Upper lobe of left lung (tissue), 6 donors: ENCODE measurements around the gene SLC25A52. TPM values are rescaled to one million over a fixed set of nuclear protein-coding genes. Genes with fewer than 3 reads are reported as not detected.
"Not testable (repeated sequence)": the region's sequence is repeated elsewhere in the genome, so short reads cannot be mapped to it uniquely, and the experiment has no call there.

Source experiments
- ATAC-seq, 2 donors: fragments of 200-7000 bp; cut with Tn5 transposase; one replicate each; pipeline ENCODE4 v1.9.1; 2022; ENCODE audit warnings: mild to moderate bottlenecking in 2 of 2, moderate library complexity in 2 of 2; ENCODE audit not compliant: low FRiP score in 2 of 2
- DNase-seq, 2 donors: peaks; one replicate each; pipeline ENCODE4 v3.0.0-alpha.2; 2019 to 2020
- H3K27ac ChIP-seq, 4 donors: fragments of 200-600 bp; sonication (generic); one replicate each; pipeline ENCODE4 v1.5.1; 2016 to 2019
- H3K27me3 ChIP-seq, 4 donors: fragments of 200-600 bp; sonication (generic); one replicate each; pipeline ENCODE4 v1.5.1; 2017 to 2019
- H3K36me3 ChIP-seq, 4 donors: fragments of 200-600 bp; sonication (generic); one replicate each; pipeline ENCODE4 v1.5.1; 2016 to 2019
- H3K4me1 ChIP-seq, 4 donors: fragments of 200-600 bp; sonication (generic); one replicate each; pipeline ENCODE4 v1.5.1; 2018 to 2019
- H3K4me3 ChIP-seq, 4 donors: fragments of 200-600 bp; sonication (generic); one replicate each; pipeline ENCODE4 v1.5.1; 2017 to 2019; ENCODE audit warnings: mild to moderate bottlenecking in 2 of 4, moderate library complexity in 1 of 4
- H3K9me3 ChIP-seq, 4 donors: fragments of 200-600 bp; sonication (generic); one replicate each; pipeline ENCODE4 v1.5.1; 2018 to 2019
- CTCF ChIP-seq, 6 experiments: fragments of 450-650 bp in 4 of 6; fragments of 200-600 bp in 2 of 6; sonication (generic) in 2 of 6; IDR thresholded peaks; one replicate each; pipeline ENCODE4 v1.5.1; 2016 to 2019; ENCODE audit warnings: antibody characterized with exemption in 6 of 6
- EP300 ChIP-seq, 4 donors: sonication (generic); formaldehyde crosslinking; IDR thresholded peaks; one replicate each; pipeline ENCODE4 v1.5.1; 2017; ENCODE audit warnings: antibody characterized with exemption in 4 of 4, control low read depth in 2 of 4
- POLR2A ChIP-seq, 4 donors: fragments of 450-650 bp; IDR thresholded peaks; one replicate each; pipeline ENCODE4 v1.5.1; 2016 to 2017; ENCODE audit warnings: antibody characterized with exemption in 4 of 4, mild to moderate bottlenecking in 2 of 4
- POLR2AphosphoS5 ChIP-seq, 2 donors: sonication (generic); formaldehyde crosslinking; IDR thresholded peaks; one replicate each; pipeline ENCODE4 v1.5.1; 2017; ENCODE audit warnings: antibody characterized with exemption in 2 of 2
- WGBS, 2 donors: methylation state at CpG; one replicate each; pipeline ENCODE4 v1.1.5; 2017 to 2018; 5-methylcytosine and 5-hydroxymethylcytosine counted together
- total RNA-seq, 6 donors: library from RNA; depleted of rRNA in 4 of 6; stranded (reverse); fragments of >200 nt in 4 of 6; gene quantifications; one replicate each; pipeline versions ENCODE4 v1.1.0 to v1.2.1, GENCODE V29; 2016 to 2021
- donor health status: DM: no; HTN: no; CAD: no; lungs with moderate emphysema.
- donor health status: DM: no; HTN: yes; CAD: no; lungs with severe emphysema.

The SLC25A52 gene
- total RNA-seq, 6 donors from 2014 or later = not detected

- H3K4me1 ChIP-seq = no peaks in the 10 kb centered on the region
- 94 to 96% methylated on average over 3 of the region's 3 CpGs for WGBS, 2 donors
- no peaks in the 10 kb centered on the region for H3K36me3 ChIP-seq
- no peak for ATAC-seq
- no peak for DNase-seq
- H3K9me3 ChIP-seq = peaks cover 0 to 1% (median under 1%) of the 10 kb centered on the region in 4 donors
- H3K27me3 ChIP-seq = no peaks in the 10 kb centered on the region
- no peak overlapping the region for H3K4me3 ChIP-seq
- TF ChIP-seq POLR2A (IDR thresholded peaks at IDR 0.05) = no peak
- no peak for TF ChIP-seq EP300 (IDR thresholded peaks at IDR 0.05)
- TF ChIP-seq POLR2AphosphoS5 (IDR thresholded peaks at IDR 0.05) = no peak
- no peak for TF ChIP-seq CTCF (IDR thresholded peaks at IDR 0.05)
- no peak overlapping the region for H3K27ac ChIP-seq
These were observed 12.0 kb upstream of the SLC25A52 start for GRCh38 chr18:31772699-31773098.

- DNase-seq = no peak
- Histone ChIP-seq H3K27me3 (no peaks in the 10 kb centered on the region), H3K4me3 (no peak overlapping the region), H3K36me3 (no peaks in the 10 kb centered on the region), H3K9me3 (no peaks in the 10 kb centered on the region), H3K4me1 (no peaks in the 10 kb centered on the region), H3K27ac (no peak overlapping the region)
- ATAC-seq = no peak
- 57 to 77% methylated on average over 3 of the region's 3 CpGs for WGBS, 2 donors
- TF ChIP-seq CTCF (IDR thresholded peaks at IDR 0.05) (no peak), POLR2AphosphoS5 (IDR thresholded peaks at IDR 0.05) (no peak), POLR2A (IDR thresholded peaks at IDR 0.05) (no peak), EP300 (IDR thresholded peaks at IDR 0.05) (no peak)
These were observed 10.4 kb downstream of the SLC25A52 start for GRCh38 chr18:31750273-31750672.

GRCh38 chr18:31746396-31746795 is 14.3 kb downstream of the SLC25A52 start:
- Histone ChIP-seq H3K9me3 (no peaks in the 10 kb centered on the region), H3K27me3 (no peaks in the 10 kb centered on the region), H3K36me3 (no peaks in the 10 kb centered on the region), H3K4me1 (no peaks in the 10 kb centered on the region), H3K4me3 (no peak overlapping the region), H3K27ac (no peak overlapping the region)
- TF ChIP-seq POLR2AphosphoS5 (IDR thresholded peaks at IDR 0.05) (no peak), EP300 (IDR thresholded peaks at IDR 0.05) (no peak), POLR2A (IDR thresholded peaks at IDR 0.05) (no peak), CTCF (IDR thresholded peaks at IDR 0.05) (no peak)
- DNase-seq (no peak), ATAC-seq (no peak)
- 70 to 85% methylated on average over 4 of the region's 4 CpGs for WGBS, 2 donors

- no peaks in the 10 kb centered on the region for H3K36me3 ChIP-seq
- ATAC-seq = no peak
- no peaks in the 10 kb centered on the region for H3K4me1 ChIP-seq
- WGBS, 2 donors = 84 to 90% methylated on average over 15 of the region's 15 CpGs
- H3K27me3 ChIP-seq = no peaks in the 10 kb centered on the region
- no peak for DNase-seq
- H3K9me3 ChIP-seq = no peaks in the 10 kb centered on the region
- H3K4me3 ChIP-seq = no peak overlapping the region
- H3K27ac ChIP-seq = no peak overlapping the region
- TF ChIP-seq POLR2AphosphoS5 (IDR thresholded peaks at IDR 0.05) = no peak
- TF ChIP-seq POLR2A (IDR thresholded peaks at IDR 0.05) = no peak
- no peak for TF ChIP-seq CTCF (IDR thresholded peaks at IDR 0.05)
These were observed 16.2 kb downstream of the SLC25A52 start for GRCh38 chr18:31744321-31745067.

- not testable (repeated sequence) for DNase-seq, H3K4me1 ChIP-seq, H3K27ac ChIP-seq, H3K36me3 ChIP-seq, H3K4me3 ChIP-seq, H3K9me3 ChIP-seq, H3K27me3 ChIP-seq
- WGBS, 2 donors = 83 to 87% methylated on average over 5 of the region's 5 CpGs
- ATAC-seq = peak in 1 of 2 donors; percentile 47
These were observed 17.1 kb downstream of the SLC25A52 start for GRCh38 chr18:31743600-31743999.
